Vagina (tissue), 2 donors: ENCODE data around the gene LLCFC1. TPM values are rescaled to one million over a fixed set of nuclear protein-coding genes. Genes with fewer than 3 reads are reported as not detected.

ENCODE experiments used
- DNase-seq, 2 donors: peaks; one replicate each; pipeline ENCODE4 v3.0.0-alpha.2; 2017; ENCODE audit errors: extremely low spot score in 2 of 2
- H3K27ac ChIP-seq: fragments of 200-600 bp; sonication (generic); one replicate; pipeline ENCODE4 v1.5.1; 2019
- H3K27me3 ChIP-seq: fragments of 200-600 bp; sonication (generic); one replicate; pipeline ENCODE4 v1.5.1; 2019
- H3K36me3 ChIP-seq, 2 donors: fragments of 200-600 bp; sonication (generic); one replicate each; pipeline ENCODE4 v1.5.1; 2017 to 2019
- H3K4me1 ChIP-seq: fragments of 200-600 bp; sonication (generic); one replicate; pipeline ENCODE4 v1.5.1; 2019
- H3K4me3 ChIP-seq, 2 donors: fragments of 200-600 bp; sonication (generic); 1 replicate in 1 of 2; 2 replicates in 1 of 2; pipeline ENCODE4 v1.5.1; 2016 to 2019
- H3K9me3 ChIP-seq: fragments of 200-600 bp; sonication (generic); one replicate; pipeline ENCODE4 v1.5.1; 2019
- CTCF ChIP-seq, 3 experiments: fragments of 450-650 bp in 2 of 3; fragments of 200-600 bp in 1 of 3; sonication (generic) in 1 of 3; IDR thresholded peaks; one replicate each; pipeline ENCODE4 v1.5.1; 2017 to 2019; ENCODE audit warnings: antibody characterized with exemption in 3 of 3, mild to moderate bottlenecking in 2 of 3, moderate library complexity in 2 of 3
- POLR2A ChIP-seq, 2 donors: fragments of 450-650 bp; IDR thresholded peaks; one replicate each; pipeline ENCODE4 v1.6.1; 2017; ENCODE audit warnings: antibody characterized with exemption in 2 of 2, mild to moderate bottlenecking in 2 of 2, moderate library complexity in 2 of 2
- POLR2AphosphoS5 ChIP-seq, 2 donors: sonication (generic); formaldehyde crosslinking; IDR thresholded peaks; one replicate each; pipeline ENCODE4 v1.9.0; 2017; ENCODE audit warnings: antibody characterized with exemption in 2 of 2, mild to moderate bottlenecking in 2 of 2, low read depth in 1 of 2; ENCODE audit not compliant: insufficient read depth in 1 of 2
- intact Hi-C: fragments of 100-400 bp; cut with DNase I; formaldehyde crosslinking; loops from one replicate; pipeline ENCODE4 v1.15.1; 2023
- total RNA-seq: library from RNA; depleted of rRNA; stranded (reverse); fragments of >200 nt; gene quantifications from one replicate; pipeline ENCODE4 v1.2.3, GENCODE V29; 2016

Gene LLCFC1
- total RNA-seq, 1 donor from 2014 or later, result not detected

GRCh38 chr7:142892951-142893350, 46.3 kb upstream of the LLCFC1 start:
- H3K27ac ChIP-seq, result no peak overlapping the region
- no peak overlapping the region for H3K4me3 ChIP-seq
- no peaks in the 10 kb centered on the region for H3K9me3 ChIP-seq
- TF ChIP-seq POLR2A (IDR thresholded peaks at IDR 0.05) (no peak), POLR2AphosphoS5 (IDR thresholded peaks at IDR 0.05; ENCODE audit: insufficient read depth in 1 of 2, low read depth in 1 of 2) (no peak)
- no peaks in the 10 kb centered on the region for H3K36me3 ChIP-seq
- peak in 1 of 2 donors; percentile 90 for DNase-seq
- no peaks in the 10 kb centered on the region for H3K27me3 ChIP-seq
- intact Hi-C loops, result no loop called here
- no peaks in the 10 kb centered on the region for H3K4me1 ChIP-seq

GRCh38 chr7:142894112-142894984, 44.9 kb upstream of the LLCFC1 start:
- no peaks in the 10 kb centered on the region for H3K27me3 ChIP-seq
- no peaks in the 10 kb centered on the region for H3K36me3 ChIP-seq
- no peak overlapping the region for H3K4me3 ChIP-seq
- H3K27ac ChIP-seq, result no peak overlapping the region
- TF ChIP-seq POLR2AphosphoS5 (IDR thresholded peaks at IDR 0.05; ENCODE audit: insufficient read depth in 1 of 2, low read depth in 1 of 2) (no peak), CTCF (IDR thresholded peaks at IDR 0.05) (no peak)
- H3K9me3 ChIP-seq, result no peaks in the 10 kb centered on the region
- no peaks in the 10 kb centered on the region for H3K4me1 ChIP-seq
- peak; percentile 77 to 81 for DNase-seq
- intact Hi-C loops, result no loop called here

DNA sequence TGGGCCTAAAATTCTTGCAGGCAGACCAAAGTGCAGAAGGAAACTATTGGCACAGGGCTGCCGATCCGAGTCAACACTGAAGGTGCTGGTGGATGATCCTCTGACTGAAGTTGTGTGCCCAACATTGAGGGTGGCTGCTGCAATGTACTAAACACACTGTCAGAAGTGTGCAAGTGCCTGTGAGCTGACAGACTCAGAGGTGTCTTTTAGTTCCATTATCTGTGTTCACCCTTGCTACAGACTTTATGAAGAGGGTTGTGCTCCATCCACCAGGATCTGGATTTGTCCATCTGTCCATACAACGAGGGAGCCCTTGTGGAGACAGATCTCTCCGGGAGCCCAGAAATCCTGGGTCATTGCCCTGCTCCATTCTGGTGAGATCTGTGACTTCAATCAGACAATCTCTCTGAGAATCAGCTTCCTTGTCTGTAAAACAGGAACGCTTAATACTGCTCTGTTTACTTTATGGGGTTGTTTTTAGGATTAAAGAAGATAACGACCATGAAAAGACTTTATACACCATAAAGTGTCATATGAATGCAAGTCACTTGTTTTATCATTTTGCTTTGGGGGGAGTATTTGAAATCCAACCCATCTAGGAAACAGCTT, 44.2 kb upstream of the LLCFC1 start:
- intact Hi-C loops, result no loop called here
- no peak overlapping the region for H3K27ac ChIP-seq
- H3K4me1 ChIP-seq, result no peaks in the 10 kb centered on the region
- H3K9me3 ChIP-seq, result no peaks in the 10 kb centered on the region
- H3K4me3 ChIP-seq, result no peak overlapping the region
- H3K27me3 ChIP-seq, result no peaks in the 10 kb centered on the region
- peak in 1 of 2 donors; percentile 49 for DNase-seq
- TF ChIP-seq POLR2AphosphoS5 (IDR thresholded peaks at IDR 0.05; ENCODE audit: insufficient read depth in 1 of 2, low read depth in 1 of 2) (no peak), POLR2A (IDR thresholded peaks at IDR 0.05) (no peak), CTCF (IDR thresholded peaks at IDR 0.05) (no peak)
- H3K36me3 ChIP-seq, result no peaks in the 10 kb centered on the region

- no peaks in the 10 kb centered on the region for H3K27me3 ChIP-seq
- no peak overlapping the region for H3K4me3 ChIP-seq
- H3K4me1 ChIP-seq, result no peaks in the 10 kb centered on the region
- H3K9me3 ChIP-seq, result no peaks in the 10 kb centered on the region
- TF ChIP-seq POLR2A (IDR thresholded peaks at IDR 0.05), result no peak
- no peak for TF ChIP-seq CTCF (IDR thresholded peaks at IDR 0.05)
- TF ChIP-seq POLR2AphosphoS5 (IDR thresholded peaks at IDR 0.05; ENCODE audit: insufficient read depth in 1 of 2, low read depth in 1 of 2), result no peak
- DNase-seq, result peak in 1 of 2 donors; percentile 62
- intact Hi-C loops, result no loop called here
- H3K27ac ChIP-seq, result no peak overlapping the region
- H3K36me3 ChIP-seq, result no peaks in the 10 kb centered on the region
These were observed 43.1 kb upstream of the LLCFC1 start for GRCh38 chr7:142896151-142896550.

- Histone ChIP-seq H3K4me3 (no peak overlapping the region), H3K9me3 (no peaks in the 10 kb centered on the region), H3K27me3 (no peaks in the 10 kb centered on the region), H3K36me3 (no peaks in the 10 kb centered on the region), H3K4me1 (no peaks in the 10 kb centered on the region), H3K27ac (no peak overlapping the region)
- DNase-seq, result peak; percentile 64 to 79
- TF ChIP-seq POLR2A (IDR thresholded peaks at IDR 0.05), result no peak
- no peak for TF ChIP-seq CTCF (IDR thresholded peaks at IDR 0.05)
- no peak for TF ChIP-seq POLR2AphosphoS5 (IDR thresholded peaks at IDR 0.05; ENCODE audit: insufficient read depth in 1 of 2, low read depth in 1 of 2)
- intact Hi-C loops, result no loop called here
These were observed 42.4 kb upstream of the LLCFC1 start for GRCh38 chr7:142896741-142897379.
